Small intestine (tissue), 7 donors: ENCODE measurements around the gene SLCO3A1. TPM values are rescaled to one million over a fixed set of nuclear protein-coding genes. Genes with fewer than 3 reads are reported as not detected.
A peak's percentile ranks its signal among the peaks of the same experiment; 100 is the strongest.

Experiments used
- DNase-seq, 2 donors: peaks; one replicate each; pipeline versions ENCODE4 v3.0.0 to v3.0.0-alpha.2; 2013
- FAIRE-seq: peaks from 2 replicates; lab custom pipeline; 2012; peaks lifted over from hg19 to GRCh38; lab: Jason Lieb, UNC
- H3K27ac ChIP-seq, 3 donors: one replicate each; pipeline ENCODE4 v1.5.1; 2013; ENCODE audit warnings: low read length in 2 of 3, mild to moderate bottlenecking in 2 of 3, control low read depth in 1 of 3, inconsistent platforms in 1 of 3, low read depth in 1 of 3, moderate library complexity in 1 of 3
- H3K27me3 ChIP-seq, 3 donors: one replicate each; pipeline ENCODE4 v1.6.1; 2013; ENCODE audit warnings: low read length in 3 of 3, inconsistent platforms in 1 of 3; ENCODE audit not compliant: control insufficient read depth in 3 of 3, insufficient read depth in 3 of 3
- H3K36me3 ChIP-seq, 3 donors: one replicate each; pipeline ENCODE4 v1.6.1; 2013; ENCODE audit warnings: low read length in 3 of 3, inconsistent platforms in 1 of 3, low read depth in 1 of 3, mild to moderate bottlenecking in 1 of 3, moderate library complexity in 1 of 3; ENCODE audit not compliant: control insufficient read depth in 3 of 3, insufficient read depth in 2 of 3
- H3K4me1 ChIP-seq, 3 donors: one replicate each; pipeline ENCODE4 v1.6.1; 2013; ENCODE audit warnings: low read length in 2 of 3, inconsistent platforms in 1 of 3, low read depth in 1 of 3, mild to moderate bottlenecking in 1 of 3, moderate library complexity in 1 of 3; ENCODE audit not compliant: control insufficient read depth in 3 of 3, insufficient read depth in 2 of 3
- H3K4me3 ChIP-seq, 3 donors: one replicate each; pipeline ENCODE4 v1.5.1; 2013; ENCODE audit warnings: low read length in 3 of 3, control low read depth in 1 of 3, inconsistent platforms in 1 of 3, low read depth in 1 of 3, mild to moderate bottlenecking in 1 of 3, moderate library complexity in 1 of 3
- H3K9me3 ChIP-seq, 2 donors: one replicate each; pipeline ENCODE4 v1.6.1; 2013; ENCODE audit warnings: low read depth in 1 of 2, low read length in 1 of 2; ENCODE audit not compliant: control insufficient read depth in 2 of 2, insufficient read depth in 1 of 2
- WGBS, 3 donors: extraction: QIAGEN DNeasy Blood & Tissue Kit; methylation state at CpG; one replicate each; pipeline ENCODE4 v1.1.7; 2013; 5-methylcytosine and 5-hydroxymethylcytosine counted together
- polyA plus RNA-seq, 4 donors: library from polyadenylated mRNA; stranded (reverse) in 3 of 4; unstranded in 1 of 4; fragments of 200-250 nt in 3 of 4; fragments of 120-200 nt in 1 of 4; gene quantifications; one replicate each; pipeline versions ENCODE4 v1.2.1 to v1.2.3, GENCODE V29; 2013
- donor health status: healthy with polysubstance abuse.
- donor health status: control.
- donor health status: control.
- donor health status: Bipolar disorder and iron deficiency.
- donor health status: healthy.

The SLCO3A1 gene
- polyA plus RNA-seq, 4 donors: 0.89 to 4.4 (median 2.6) TPM

- Histone ChIP-seq H3K27me3 (no peaks in the 10 kb centered on the region), H3K9me3 (no peaks in the 10 kb centered on the region), H3K36me3 (no peaks in the 10 kb centered on the region), H3K4me1 (peaks cover 0 to 11% (median 0%) of the 10 kb centered on the region in 3 donors), H3K4me3 (no peak overlapping the region), H3K27ac (no peak overlapping the region)
- DNase-seq (no peak), FAIRE-seq (no peak)
- WGBS, 3 donors: 63 to 69% (median 64%) methylated on average over 5 of the region's 5 CpGs
Observed at GRCh38 chr15:91862891-91863504, 9.5 kb downstream of the SLCO3A1 start.

GRCh38 chr15:91863621-91864255, 10.2 kb downstream of the SLCO3A1 start:
- H3K4me3 ChIP-seq: no peak overlapping the region

GRCh38 chr15:91864664-91865063, 11.2 kb downstream of the SLCO3A1 start:
- Histone ChIP-seq H3K27ac (no peak overlapping the region), H3K9me3 (no peaks in the 10 kb centered on the region), H3K4me3 (no peak overlapping the region), H3K27me3 (no peaks in the 10 kb centered on the region), H3K4me1 (peaks cover 0 to 11% (median 0%) of the 10 kb centered on the region in 3 donors), H3K36me3 (no peaks in the 10 kb centered on the region)
- WGBS, 3 donors: 58 to 67% (median 66%) methylated on average over 9 of the region's 9 CpGs
- no peak for DNase-seq
- FAIRE-seq: no peak

More at GRCh38 chr15:91863621-91864255, 10.2 kb downstream of the SLCO3A1 start:
- H3K9me3 ChIP-seq: no peaks in the 10 kb centered on the region
- H3K4me1 ChIP-seq: peaks cover 0 to 11% (median 0%) of the 10 kb centered on the region in 3 donors
- FAIRE-seq: no peak
- WGBS, 3 donors: 81 to 87% (median 82%) methylated on average over 7 of the region's 7 CpGs
- no peak overlapping the region for H3K27ac ChIP-seq
- no peaks in the 10 kb centered on the region for H3K27me3 ChIP-seq
- no peaks in the 10 kb centered on the region for H3K36me3 ChIP-seq
- DNase-seq: no peak

GRCh38 chr15:91865486-91865885, 12.0 kb downstream of the SLCO3A1 start:
- 75 to 86% (median 79%) methylated on average over 7 of the region's 7 CpGs for WGBS, 3 donors
- Histone ChIP-seq H3K27me3 (no peaks in the 10 kb centered on the region), H3K4me1 (peaks cover 0 to 11% (median 0%) of the 10 kb centered on the region in 3 donors), H3K27ac (peak overlapping the region in 1 of 3 donors; percentile 59), H3K36me3 (no peaks in the 10 kb centered on the region), H3K4me3 (no peak overlapping the region), H3K9me3 (no peaks in the 10 kb centered on the region)
- DNase-seq: no peak
- FAIRE-seq: no peak

- H3K4me1 ChIP-seq: peaks cover 0 to 11% (median 0%) of the 10 kb centered on the region in 3 donors
- DNase-seq: no peak
- H3K9me3 ChIP-seq: no peaks in the 10 kb centered on the region
- peak overlapping the region in 1 of 3 donors; percentile 36 for H3K27ac ChIP-seq
- H3K4me3 ChIP-seq: no peak overlapping the region
- FAIRE-seq: no peak
- H3K27me3 ChIP-seq: no peaks in the 10 kb centered on the region
- no peaks in the 10 kb centered on the region for H3K36me3 ChIP-seq
- 79 to 89% (median 84%) methylated on average over 5 of the region's 5 CpGs for WGBS, 3 donors
Observed at GRCh38 chr15:91865950-91866349, 12.4 kb downstream of the SLCO3A1 start.

- H3K4me1 ChIP-seq: peaks cover 0 to 11% (median 0%) of the 10 kb centered on the region in 3 donors
- no peak overlapping the region for H3K4me3 ChIP-seq
- DNase-seq: no peak
- peak overlapping the region in 1 of 3 donors; percentile 39 for H3K27ac ChIP-seq
- no peaks in the 10 kb centered on the region for H3K36me3 ChIP-seq
- FAIRE-seq: no peak
- WGBS, 3 donors: 33 to 44% (median 44%) methylated on average over 6 of the region's 6 CpGs
- H3K9me3 ChIP-seq: no peaks in the 10 kb centered on the region
- H3K27me3 ChIP-seq: no peaks in the 10 kb centered on the region
Observed at GRCh38 chr15:91866371-91866905, 12.9 kb downstream of the SLCO3A1 start.

GRCh38 chr15:91866971-91867372, 13.5 kb downstream of the SLCO3A1 start:
- 73 to 90% (median 90%) methylated on average over 8 of the region's 8 CpGs for WGBS, 3 donors

GRCh38 chr15:91867581-91868026, 14.1 kb downstream of the SLCO3A1 start:
- no peak overlapping the region for H3K4me3 ChIP-seq
- peak overlapping the region in 1 of 3 donors; percentile 90 for H3K27ac ChIP-seq
- FAIRE-seq (no peak), DNase-seq (no peak)
- peaks cover 0 to 11% (median 0%) of the 10 kb centered on the region in 3 donors for H3K4me1 ChIP-seq
- no peaks in the 10 kb centered on the region for H3K27me3 ChIP-seq
- WGBS, 3 donors: 56 to 77% (median 69%) methylated on average over 8 of the region's 8 CpGs
- H3K36me3 ChIP-seq: no peaks in the 10 kb centered on the region
- H3K9me3 ChIP-seq: no peaks in the 10 kb centered on the region

More at GRCh38 chr15:91866971-91867372, 13.5 kb downstream of the SLCO3A1 start:
- no peak for FAIRE-seq
- H3K27me3 ChIP-seq: no peaks in the 10 kb centered on the region
- H3K9me3 ChIP-seq: no peaks in the 10 kb centered on the region
- no peak overlapping the region for H3K4me3 ChIP-seq
- peaks cover 0 to 11% (median 0%) of the 10 kb centered on the region in 3 donors for H3K4me1 ChIP-seq
- no peak for DNase-seq
- peak overlapping the region in 1 of 3 donors; percentile 39 for H3K27ac ChIP-seq
- H3K36me3 ChIP-seq: no peaks in the 10 kb centered on the region
